Measurements from ENCODE around the gene PSME3. TPM values are rescaled to one million over a fixed set of nuclear protein-coding genes. Genes with fewer than 3 reads are reported as not detected.

PSME3 gene
- total and polyA plus RNA-seq, 9 of the 15 experiments (the other 6 are each of a cell fraction or from before 2014, with no cell fraction given) = 31.2 to 275 (median 141) TPM

DNA sequence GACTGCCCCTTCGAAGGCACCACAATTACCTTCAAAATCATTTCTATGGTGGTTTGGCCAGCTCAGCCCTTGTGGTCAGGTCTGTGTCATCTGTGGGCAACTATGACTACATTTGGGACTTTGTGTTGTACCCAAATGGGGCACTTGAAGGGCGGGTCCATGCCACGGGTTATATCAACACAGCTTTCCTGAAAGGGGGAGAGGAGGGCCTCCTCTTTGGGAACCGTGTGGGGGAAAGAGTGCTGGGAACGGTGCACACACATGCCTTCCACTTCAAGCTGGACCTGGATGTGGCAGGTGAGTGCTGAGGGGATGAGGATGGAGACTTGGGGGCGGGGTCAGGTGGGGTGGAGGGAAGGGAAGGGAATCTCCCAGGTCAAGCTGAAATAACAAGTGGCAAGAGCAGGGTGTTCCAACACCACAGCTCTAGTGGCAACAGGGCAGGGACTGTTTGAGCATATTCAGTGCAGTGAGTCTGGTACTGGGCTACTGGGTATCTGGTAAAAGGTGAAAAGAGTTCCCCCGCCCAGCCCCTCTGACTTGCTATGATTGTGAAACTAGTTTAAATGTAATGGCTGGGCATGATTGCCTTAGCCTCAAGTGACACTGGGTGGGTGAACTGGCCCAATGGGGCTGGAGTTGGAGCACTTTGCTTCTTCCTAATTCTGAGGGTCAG lies 12.9 kb downstream of the PSME3 start:
- ChIA-PET CTCF (ENCODE audit: low intra/inter-chr PET ratio) (interaction anchor here (1.1 to 4.7 kb wide), 2 partner anchors 87 to 92 kb away, joined by 3 to 37 read pairs; no protein-coding TSS in a partner anchor), POLR2A (interaction anchor here (0.6 to 1.8 kb wide), 7 partner anchors 9 to 103 kb away, joined by 3 to 6 read pairs (median 4); no protein-coding TSS in a partner anchor)
- no peak for DNase-seq (ENCODE audit: extremely low read depth in 1 of 4, low spot score in 3 of 4)

DNA sequence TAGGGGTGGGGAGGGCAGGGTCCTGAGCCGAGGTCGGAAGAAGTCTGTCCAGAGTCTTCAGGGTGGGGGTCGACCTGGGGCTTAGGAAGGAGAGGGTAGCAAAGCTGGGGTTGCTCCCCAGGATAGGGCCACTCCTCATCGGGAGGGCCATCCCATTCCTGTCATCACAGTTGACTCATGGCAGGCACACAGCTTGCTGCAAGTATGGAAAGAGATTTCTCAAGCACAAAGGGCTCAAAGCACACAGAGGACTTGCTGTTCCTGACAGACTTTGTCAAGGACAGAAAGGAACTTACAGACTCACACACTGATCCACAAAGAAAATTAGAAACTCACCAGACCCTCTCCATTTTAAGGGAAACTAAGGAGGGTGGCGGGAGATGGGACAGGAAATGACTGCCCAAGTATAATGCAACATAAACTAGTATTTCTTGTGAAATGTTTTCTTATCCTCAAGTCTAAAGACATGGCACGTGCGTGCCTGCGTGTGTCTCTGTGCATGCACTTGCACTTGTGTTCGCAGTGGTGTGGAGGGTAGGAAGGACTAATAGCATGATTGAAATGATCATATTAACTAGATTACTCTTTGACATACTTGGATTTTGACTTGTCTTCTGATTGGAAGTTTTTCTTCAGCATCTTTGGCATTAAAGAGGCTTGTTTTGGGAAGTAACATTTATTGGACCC lies 13.5 kb downstream of the PSME3 start:
- peak; percentile 29 for FAIRE-seq
- intact Hi-C loops (cut with micrococcal nuclease) = no loop called here

More for the DNA sequence above, 12.9 kb downstream of the PSME3 start:
- Histone ChIP-seq H3K36me3 (ENCODE audit: control insufficient read depth, insufficient read depth, low read length) (peaks cover 48% of the 10 kb centered on the region), H3K4me1 (replicated peaks in 1 of 2; ENCODE audit: control insufficient read depth in 2 of 2, insufficient read depth in 2 of 2, low read length in 2 of 2) (peaks cover 3 to 10% of the 10 kb centered on the region in 2 experiments; a peak in 3 of 5 replicates), H4K20me1 (replicated peaks; ENCODE audit: control insufficient read depth, insufficient read depth, low read length) (0 out of 2 replicates have a peak, but pooled peaks cover 2% of the 10 kb centered on the region), H3K9me3 (replicated peaks; ENCODE audit: control insufficient read depth, insufficient read depth, low read depth, low read length) (no peaks in the 10 kb centered on the region), H3K9me1 (ENCODE audit: control insufficient read depth, insufficient read depth, low read length) (no peaks in the 10 kb centered on the region), H2AFZ (ENCODE audit: low read depth, low read length) (no peak overlapping the region), H3K79me2 (ENCODE audit: control insufficient read depth, insufficient read depth, low read length) (no peaks in the 10 kb centered on the region; the same call in 2 of the 3 replicates), H3K27me3 (ENCODE audit: control insufficient read depth in 2 of 2, insufficient read depth in 2 of 2, low read length in 2 of 2) (no peaks in the 10 kb centered on the region), H3K4me2 (ENCODE audit: insufficient read depth, low read length) (no peak overlapping the region), H3K4me3 (no peak overlapping the region), H3K9ac (ENCODE audit: insufficient read depth in 1 of 2, low read depth in 2 of 2, low read length in 2 of 2) (no peak overlapping the region), H3K27ac (ENCODE audit: extremely low read depth, low read depth, low read length) (no peak overlapping the region)
- FAIRE-seq (no peak), ATAC-seq (no peak)
- no peak for TF ChIP-seq ESRRB (CRISPR knock-in tag; IDR thresholded peaks at IDR 0.05; ENCODE audit: borderline replicate concordance)
- TF ChIP-seq CREM (IDR thresholded peaks at IDR 0.05; ENCODE audit: low read depth) = no peak
- peak; percentile 10; the same call in 1 of the 2 replicates for TF ChIP-seq POLR2G (IDR thresholded peaks at IDR 0.05; ENCODE audit: low read depth, low read length)
- TF ChIP-seq PHB (CRISPR knock-in tag; IDR thresholded peaks at IDR 0.05) = no peak
- TF ChIP-seq SRSF7 (optimal IDR thresholded peaks at IDR 0.05; ENCODE audit: low read depth, low read length) = no peak
- intact Hi-C loops (cut with micrococcal nuclease) = no loop called here
- in situ Hi-C loops (cut with MboI) = no loop called here
- WGBS (ENCODE audit: insufficient coverage, low coverage, missing lambda C conversion rate) = 83% methylated on average over 6 of the region's 7 CpGs
- no TSS peak for BruUV-seq (replicated peaks)

More for the DNA sequence above, 13.5 kb downstream of the PSME3 start:
- H3K4me3 ChIP-seq = no peak overlapping the region
- no peaks in the 10 kb centered on the region for H3K9me3 ChIP-seq (replicated peaks; ENCODE audit: control insufficient read depth, insufficient read depth, low read depth, low read length)
- peaks cover 3 to 10% of the 10 kb centered on the region in 2 experiments; a peak in 3 of 5 replicates for H3K4me1 ChIP-seq (replicated peaks in 1 of 2; ENCODE audit: control insufficient read depth in 2 of 2, insufficient read depth in 2 of 2, low read length in 2 of 2)
- H3K9ac ChIP-seq (ENCODE audit: insufficient read depth in 1 of 2, low read depth in 2 of 2, low read length in 2 of 2) = no peak overlapping the region
- WGBS (ENCODE audit: insufficient coverage, low coverage, missing lambda C conversion rate) = 44% methylated on average over 9 of the region's 9 CpGs
- no peaks in the 10 kb centered on the region for H3K27me3 ChIP-seq (ENCODE audit: control insufficient read depth in 2 of 2, insufficient read depth in 2 of 2, low read length in 2 of 2)
- no peaks in the 10 kb centered on the region for H3K9me1 ChIP-seq (ENCODE audit: control insufficient read depth, insufficient read depth, low read length)
- H3K4me2 ChIP-seq (ENCODE audit: insufficient read depth, low read length) = no peak overlapping the region
- H3K79me2 ChIP-seq (ENCODE audit: control insufficient read depth, insufficient read depth, low read length) = no peaks in the 10 kb centered on the region; the same call in 2 of the 3 replicates
- no peak for TF ChIP-seq ZFPM2 (CRISPR knock-in tag; IDR thresholded peaks at IDR 0.05)
- peak; percentile 62; the same call in 1 of the 2 replicates for TF ChIP-seq POLR2AphosphoS2 (IDR thresholded peaks at IDR 0.05; ENCODE audit: low read length)
- TF ChIP-seq NR4A1 (CRISPR knock-in tag; IDR thresholded peaks at IDR 0.05) = no peak
- no peak for TF ChIP-seq NR4A1 (tag; IDR thresholded peaks at IDR 0.05)
- no peak for TF ChIP-seq MAFK (IDR thresholded peaks at IDR 0.05; ENCODE audit: low read length)
- no peak for TF ChIP-seq FOXP1 (CRISPR knock-in tag; IDR thresholded peaks at IDR 0.05)
- no peak for TF ChIP-seq ZNF830 (CRISPR knock-in tag; IDR thresholded peaks at IDR 0.05)
- 0 out of 2 replicates have a peak, but pooled peaks have one; percentile 25 for TF ChIP-seq BHLHE40 (IDR thresholded peaks at IDR 0.05; ENCODE audit: low read length)
- TF ChIP-seq, protein P1, sequence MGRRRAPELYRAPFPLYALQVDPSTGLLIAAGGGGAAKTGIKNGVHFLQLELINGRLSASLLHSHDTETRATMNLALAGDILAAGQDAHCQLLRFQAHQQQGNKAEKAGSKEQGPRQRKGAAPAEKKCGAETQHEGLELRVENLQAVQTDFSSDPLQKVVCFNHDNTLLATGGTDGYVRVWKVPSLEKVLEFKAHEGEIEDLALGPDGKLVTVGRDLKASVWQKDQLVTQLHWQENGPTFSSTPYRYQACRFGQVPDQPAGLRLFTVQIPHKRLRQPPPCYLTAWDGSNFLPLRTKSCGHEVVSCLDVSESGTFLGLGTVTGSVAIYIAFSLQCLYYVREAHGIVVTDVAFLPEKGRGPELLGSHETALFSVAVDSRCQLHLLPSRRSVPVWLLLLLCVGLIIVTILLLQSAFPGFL (CRISPR knock-in tag; IDR thresholded peaks at IDR 0.05) = no peak
- no peak for TF ChIP-seq ZNF24 (IDR thresholded peaks at IDR 0.05)
- TF ChIP-seq RBM15 (IDR thresholded peaks at IDR 0.05; ENCODE audit: insufficient read depth, low read length) = no peak
- peaks cover 41% of the 10 kb centered on the region for H3K36me3 ChIP-seq (ENCODE audit: control insufficient read depth, insufficient read depth, low read length)
- CTCF ChIA-PET (ENCODE audit: low intra/inter-chr PET ratio) = interaction anchor here (1.1 to 4.7 kb wide), 2 partner anchors 87 to 91 kb away, joined by 3 to 37 read pairs; no protein-coding TSS in a partner anchor
- in situ Hi-C loops (cut with MboI) = no loop called here
- H3K27ac ChIP-seq (ENCODE audit: extremely low read depth, low read depth, low read length) = no peak overlapping the region
- ATAC-seq (no peak), DNase-seq (ENCODE audit: extremely low read depth in 1 of 4, low spot score in 3 of 4) (peak in 1 of 4 experiments; percentile 18)
- H4K20me1 ChIP-seq (replicated peaks; ENCODE audit: control insufficient read depth, insufficient read depth, low read length) = 0 out of 2 replicates have a peak, but pooled peaks cover 2% of the 10 kb centered on the region
- BruUV-seq (replicated peaks) = no TSS peak
- no peak overlapping the region for H2AFZ ChIP-seq (ENCODE audit: low read depth, low read length)
- POLR2A ChIA-PET = interaction anchor here (1.1 to 1.8 kb wide), 5 partner anchors 9 to 151 kb away, joined by 4 to 8 read pairs (median 5); partner anchors contain the start of gene RPL27

Measured in K562 (cell line).